ENCODE results near the gene AUP1. TPM values are rescaled to one million over a fixed set of nuclear protein-coding genes. Genes with fewer than 3 reads are reported as not detected.
A peak's percentile ranks its signal among the peaks of the same experiment; 100 is the strongest.

AUP1 gene
- total RNA-seq, 4 donors from 2014 or later: 164 to 264 (median 189) TPM

GRCh38 chr2:74532222-74532621 lies 2.7 kb upstream of the AUP1 start:
- no peak for DNase-seq
- Histone ChIP-seq H3K36me3 (peaks cover 0 to 12% (median 2%) of the 10 kb centered on the region in 4 donors), H3K27ac (no peak overlapping the region), H3K27me3 (no peaks in the 10 kb centered on the region), H3K4me3 (no peak overlapping the region), H3K9me3 (no peaks in the 10 kb centered on the region), H3K4me1 (peaks cover 14 to 28% (median 19%) of the 10 kb centered on the region in 4 donors)
- intact Hi-C loops (cut with DNase I; ENCODE audit: low total_unique reads): no loop called here
- in situ Hi-C loops (cut with MboI; ENCODE audit: low pct_ligation_motif_present in 1 of 4, low pct_unique_long_range_greater_than_20kb in 1 of 4, low sequenced_read_pairs in 3 of 4): no loop called here
- no peak for TF ChIP-seq POLR2A (IDR thresholded peaks at IDR 0.05)
- peak in 4 of 5 experiments; percentile 13 to 35 (median 20) for TF ChIP-seq CTCF (IDR thresholded peaks at IDR 0.05)

GRCh38 chr2:74531666-74532065 lies 2.2 kb upstream of the AUP1 start:
- Histone ChIP-seq H3K9me3 (no peaks in the 10 kb centered on the region), H3K27ac (no peak overlapping the region), H3K4me3 (no peak overlapping the region), H3K4me1 (peaks cover 14 to 28% (median 19%) of the 10 kb centered on the region in 4 donors), H3K36me3 (peaks cover 0 to 18% (median 5%) of the 10 kb centered on the region in 4 donors), H3K27me3 (no peaks in the 10 kb centered on the region)
- in situ Hi-C loops (cut with MboI; ENCODE audit: low pct_ligation_motif_present in 1 of 4, low pct_unique_long_range_greater_than_20kb in 1 of 4, low sequenced_read_pairs in 3 of 4) (no loop called here), intact Hi-C loops (cut with DNase I; ENCODE audit: low total_unique reads) (loop anchor here (2.0 kb wide), 1 partner anchor 49 kb away; the partner anchor contains the start of genes CCDC142 and TTC31)
- no peak for DNase-seq
- WGBS, 2 donors (ENCODE audit: low coverage in 1 of 2): 75 to 100% methylated on average over 1 to 7 of the region's 7 CpGs
- TF ChIP-seq EP300 (IDR thresholded peaks at IDR 0.05; ENCODE audit: low read depth) (no peak), CTCF (IDR thresholded peaks at IDR 0.05) (no peak)

DNA sequence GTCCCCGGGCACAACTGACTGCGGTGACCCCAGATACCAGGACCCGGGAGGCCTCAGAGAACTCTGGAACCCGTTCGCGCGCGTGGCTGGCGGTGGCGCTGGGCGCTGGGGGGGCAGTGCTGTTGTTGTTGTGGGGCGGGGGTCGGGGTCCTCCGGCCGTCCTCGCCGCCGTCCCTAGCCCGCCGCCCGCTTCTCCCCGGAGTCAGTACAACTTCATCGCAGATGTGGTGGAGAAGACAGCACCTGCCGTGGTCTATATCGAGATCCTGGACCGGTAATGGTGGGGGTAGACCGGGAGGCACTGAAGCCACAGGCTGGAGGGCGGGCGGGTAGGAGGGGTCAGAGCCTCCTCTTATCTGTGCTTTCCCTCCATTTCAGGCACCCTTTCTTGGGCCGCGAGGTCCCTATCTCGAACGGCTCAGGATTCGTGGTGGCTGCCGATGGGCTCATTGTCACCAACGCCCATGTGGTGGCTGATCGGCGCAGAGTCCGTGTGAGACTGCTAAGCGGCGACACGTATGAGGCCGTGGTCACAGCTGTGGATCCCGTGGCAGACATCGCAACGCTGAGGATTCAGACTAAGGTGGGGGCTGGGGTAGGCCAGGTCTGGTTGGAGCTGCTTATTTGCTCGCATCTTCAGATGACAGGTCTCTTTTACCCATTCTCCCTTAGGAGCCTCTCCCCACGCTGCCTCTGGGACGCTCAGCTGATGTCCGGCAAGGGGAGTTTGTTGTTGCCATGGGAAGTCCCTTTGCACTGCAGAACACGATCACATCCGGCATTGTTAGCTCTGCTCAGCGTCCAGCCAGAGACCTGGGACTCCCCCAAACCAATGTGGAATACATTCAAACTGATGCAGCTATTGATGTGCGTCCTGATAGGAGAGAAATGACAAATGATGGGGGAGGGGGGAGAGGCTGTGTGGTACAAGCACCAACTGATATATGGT lies 1.0 kb upstream of the AUP1 start:
- Histone ChIP-seq H3K4me1 (peaks cover 14 to 28% (median 19%) of the 10 kb centered on the region in 4 donors), H3K9me3 (no peaks in the 10 kb centered on the region), H3K4me3 (peak overlapping the region; percentile 68 to 79 (median 79)), H3K27me3 (no peaks in the 10 kb centered on the region), H3K36me3 (peaks cover 0 to 23% (median 8%) of the 10 kb centered on the region in 4 donors), H3K27ac (peak overlapping the region; percentile 85 to 94 (median 92))
- peak; percentile 62 for DNase-seq
- 4 to 10% methylated on average over 2 to 43 of the region's 54 CpGs for WGBS, 2 donors (ENCODE audit: low coverage in 1 of 2)
- in situ Hi-C loops (cut with MboI; ENCODE audit: low pct_ligation_motif_present in 1 of 4, low pct_unique_long_range_greater_than_20kb in 1 of 4, low sequenced_read_pairs in 3 of 4): no loop called here
- TF ChIP-seq POLR2AphosphoS5 (IDR thresholded peaks at IDR 0.05) (peak in 1 of 3 donors; percentile 9), POLR2A (IDR thresholded peaks at IDR 0.05) (no peak)
- intact Hi-C loops (cut with DNase I; ENCODE audit: low total_unique reads): loop anchor here (2.0 kb wide), 1 partner anchor 48 kb away; the partner anchor contains the start of genes CCDC142 and TTC31

DNA sequence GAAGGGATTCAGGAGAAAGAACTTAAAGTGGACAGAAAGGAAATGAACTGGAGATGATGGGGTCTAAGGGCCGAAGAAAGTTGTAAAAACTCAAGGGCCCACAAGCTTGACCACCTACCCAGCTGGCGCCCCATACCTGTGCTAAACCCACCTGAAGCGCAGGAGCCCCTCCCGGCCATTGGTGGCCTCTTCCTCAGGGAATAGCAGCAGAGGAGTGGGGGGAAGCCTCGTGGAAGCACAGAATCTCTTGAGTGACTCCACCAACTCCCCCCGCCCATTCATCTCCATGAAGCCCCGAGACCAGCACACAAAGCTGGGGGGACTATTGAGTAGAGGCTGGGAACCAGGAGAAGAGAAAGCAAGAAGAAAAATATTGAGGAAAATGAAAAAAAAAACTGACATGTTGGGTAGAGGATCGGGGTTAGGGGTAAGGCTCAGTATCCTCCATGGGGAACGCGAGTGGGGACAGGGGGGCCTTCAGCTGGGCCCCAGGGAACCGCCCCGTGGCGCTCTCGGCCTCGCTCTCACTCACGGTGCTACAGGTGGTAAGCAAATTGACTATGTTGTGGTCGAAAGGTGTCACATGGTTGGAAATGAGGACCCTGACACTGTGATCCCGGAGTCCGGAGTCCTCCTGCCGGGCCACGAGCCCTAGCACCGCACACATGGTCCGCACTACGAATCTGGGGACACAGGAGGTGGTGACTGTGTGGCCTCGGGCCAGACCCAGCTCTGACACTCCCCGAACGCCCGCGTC lies 728 bp downstream of the AUP1 start:
- TF ChIP-seq EP300 (IDR thresholded peaks at IDR 0.05; ENCODE audit: low read depth) (no peak), CTCF (IDR thresholded peaks at IDR 0.05) (no peak), POLR2A (IDR thresholded peaks at IDR 0.05) (no peak), POLR2AphosphoS5 (IDR thresholded peaks at IDR 0.05) (no peak)
- H3K4me1 ChIP-seq: peaks cover 14 to 28% (median 19%) of the 10 kb centered on the region in 4 donors
- DNase-seq: peak; percentile 32
- in situ Hi-C loops (cut with MboI; ENCODE audit: low pct_ligation_motif_present in 1 of 4, low pct_unique_long_range_greater_than_20kb in 1 of 4, low sequenced_read_pairs in 3 of 4): no loop called here
- H3K4me3 ChIP-seq: peak overlapping the region; percentile 79 to 95 (median 79)
- H3K36me3 ChIP-seq: peaks cover 0 to 23% (median 8%) of the 10 kb centered on the region in 4 donors
- WGBS, 2 donors (ENCODE audit: low coverage in 1 of 2): 0 to 17% methylated on average over 9 to 21 of the region's 29 CpGs
- H3K27me3 ChIP-seq: no peaks in the 10 kb centered on the region
- intact Hi-C loops (cut with DNase I; ENCODE audit: low total_unique reads): no loop called here
- H3K9me3 ChIP-seq: no peaks in the 10 kb centered on the region
- peak overlapping the region; percentile 85 to 94 (median 92) for H3K27ac ChIP-seq

Measured in transverse colon (tissue), 4 donors.